IPS-15b (cell line): ENCODE data around the gene GPX4.
A peak's percentile ranks its signal among the peaks of the same experiment; 100 is the strongest.

Experiments
- H3K27me3 ChIP-seq: one replicate; pipeline ENCODE4 v1.6.1; 2013; ENCODE audit warnings: low read length; ENCODE audit not compliant: control insufficient read depth, insufficient read depth
- H3K36me3 ChIP-seq: one replicate; pipeline ENCODE4 v1.6.1; 2013; ENCODE audit warnings: low read length; ENCODE audit not compliant: control insufficient read depth, insufficient read depth
- H3K4me1 ChIP-seq: one replicate; pipeline ENCODE4 v1.6.1; 2013; ENCODE audit warnings: mild to moderate bottlenecking, low read length; ENCODE audit not compliant: control insufficient read depth, insufficient read depth
- H3K4me3 ChIP-seq: one replicate; pipeline ENCODE4 v1.5.1; 2013; ENCODE audit warnings: low read depth, low read length
- H3K9ac ChIP-seq: one replicate; pipeline ENCODE4 v1.6.1; 2013; ENCODE audit warnings: low read depth, mild to moderate bottlenecking, low read length
- H3K9me3 ChIP-seq: one replicate; pipeline ENCODE4 v1.6.1; 2013; ENCODE audit warnings: mild to moderate bottlenecking, low read length; ENCODE audit not compliant: control insufficient read depth, insufficient read depth

GPX4 gene

GRCh38 chr19:1063909-1064660, 39.7 kb upstream of the GPX4 start:
- peaks cover 8% of the 10 kb centered on the region for H3K4me1 ChIP-seq
- H3K4me3 ChIP-seq: peak overlapping the region; percentile 52
- H3K9ac ChIP-seq: no peak overlapping the region

GRCh38 chr19:1064661-1065605, 38.9 kb upstream of the GPX4 start:
- Histone ChIP-seq H3K27me3 (peaks cover 3% of the 10 kb centered on the region), H3K9ac (peak overlapping the region; percentile 24), H3K4me3 (peak overlapping the region; percentile 52), H3K4me1 (peaks cover 8% of the 10 kb centered on the region), H3K9me3 (no peaks in the 10 kb centered on the region), H3K36me3 (peaks cover 4% of the 10 kb centered on the region)

More at GRCh38 chr19:1063909-1064660, 39.7 kb upstream of the GPX4 start:
- Histone ChIP-seq H3K36me3 (peaks cover 4% of the 10 kb centered on the region), H3K27me3 (peaks cover 3% of the 10 kb centered on the region), H3K9me3 (no peaks in the 10 kb centered on the region)

- Histone ChIP-seq H3K9ac (no peak overlapping the region), H3K4me3 (peak overlapping the region; percentile 52), H3K27me3 (peaks cover 3% of the 10 kb centered on the region), H3K9me3 (no peaks in the 10 kb centered on the region), H3K4me1 (peaks cover 8% of the 10 kb centered on the region), H3K36me3 (peaks cover 4% of the 10 kb centered on the region)
These were observed 38.1 kb upstream of the GPX4 start for GRCh38 chr19:1065606-1066109.

GRCh38 chr19:1066251-1066747, 37.5 kb upstream of the GPX4 start:
- Histone ChIP-seq H3K4me3 (peak overlapping the region; percentile 48), H3K9me3 (no peaks in the 10 kb centered on the region), H3K36me3 (peaks cover 4% of the 10 kb centered on the region), H3K4me1 (peaks cover 8% of the 10 kb centered on the region), H3K9ac (no peak overlapping the region), H3K27me3 (peaks cover 3% of the 10 kb centered on the region)

GRCh38 chr19:1066748-1067340, 37.0 kb upstream of the GPX4 start, which contains the start of gene ARHGAP45:
ARHGAP45 (plus strand) TSS chr19:1067167; CDS start chr19:1067406, 239 bp downstream.
- H3K9ac ChIP-seq: no peak within 1 kb of the TSS
- H3K27me3 ChIP-seq: peaks cover 3% of the 10 kb centered on the region
- no peaks in the 10 kb centered on the region for H3K9me3 ChIP-seq
- peaks cover 3% of the 10 kb centered on the region for H3K36me3 ChIP-seq
- peak within 1 kb of the TSS; percentile 48 for H3K4me3 ChIP-seq
- peaks cover 8% of the 10 kb centered on the region for H3K4me1 ChIP-seq

- Histone ChIP-seq H3K27me3 (peaks cover 3% of the 10 kb centered on the region), H3K36me3 (no peaks in the 10 kb centered on the region), H3K4me3 (peak overlapping the region; percentile 35), H3K9ac (no peak overlapping the region), H3K4me1 (peaks cover 8% of the 10 kb centered on the region), H3K9me3 (no peaks in the 10 kb centered on the region)
These were observed 36.3 kb upstream of the GPX4 start for GRCh38 chr19:1067341-1067957.

GRCh38 chr19:1068009-1069001, 35.5 kb upstream of the GPX4 start:
- peaks cover 8% of the 10 kb centered on the region for H3K4me1 ChIP-seq
- H3K9me3 ChIP-seq: no peaks in the 10 kb centered on the region
- H3K36me3 ChIP-seq: peaks cover 2% of the 10 kb centered on the region
- no peak overlapping the region for H3K9ac ChIP-seq
- H3K4me3 ChIP-seq: peak overlapping the region; percentile 35
- H3K27me3 ChIP-seq: peaks cover 3% of the 10 kb centered on the region

- Histone ChIP-seq H3K4me1 (peaks cover 8% of the 10 kb centered on the region), H3K9me3 (no peaks in the 10 kb centered on the region), H3K9ac (no peak overlapping the region), H3K36me3 (peaks cover 11% of the 10 kb centered on the region), H3K27me3 (peaks cover 3% of the 10 kb centered on the region), H3K4me3 (no peak overlapping the region)
These were observed 34.6 kb upstream of the GPX4 start for GRCh38 chr19:1069009-1069779.

GRCh38 chr19:1070576-1070930, 33.2 kb upstream of the GPX4 start:
- no peak overlapping the region for H3K9ac ChIP-seq
- no peaks in the 10 kb centered on the region for H3K27me3 ChIP-seq
- peaks cover 13% of the 10 kb centered on the region for H3K36me3 ChIP-seq
- H3K4me3 ChIP-seq: peak overlapping the region; percentile 70
- H3K4me1 ChIP-seq: peaks cover 1% of the 10 kb centered on the region
- no peaks in the 10 kb centered on the region for H3K9me3 ChIP-seq
